DMS53 (cell line): Measurements from ENCODE around the gene VSX1.

ENCODE experiments used
- DNase-seq: peaks from one replicate; lab custom pipeline; 2025; lab: John Stamatoyannopoulos, UW

The VSX1 gene

GRCh38 chr20:25087186-25087929 lies 5.4 kb upstream of the VSX1 start:
- DNase-seq, result no peak

GRCh38 chr20:25085756-25086495 lies 4.0 kb upstream of the VSX1 start:
- DNase-seq, result peak; percentile 14

- peak; percentile 67 for DNase-seq
Measured at GRCh38 chr20:25084626-25085187, 2.8 kb upstream of the VSX1 start.

GRCh38 chr20:25083773-25084625 lies 2.1 kb upstream of the VSX1 start:
- DNase-seq, result peak; percentile 82

GRCh38 chr20:25083141-25083772 lies 1.3 kb upstream of the VSX1 start:
- peak; percentile 40 for DNase-seq

GRCh38 chr20:25082498-25082873 lies 545 bp upstream of the VSX1 start:
- peak; percentile 48 for DNase-seq

- no peak for DNase-seq
Measured at GRCh38 chr20:25081065-25081729, 744 bp downstream of the VSX1 start.

GRCh38 chr20:25079171-25079570 lies 2.8 kb downstream of the VSX1 start:
- DNase-seq, result no peak

- DNase-seq, result no peak
Measured at GRCh38 chr20:25078662-25079061, 3.3 kb downstream of the VSX1 start.

- DNase-seq, result peak; percentile 70
Measured at GRCh38 chr20:25077610-25078169, 4.3 kb downstream of the VSX1 start.

- peak; percentile 91 for DNase-seq
Measured at GRCh38 chr20:25076731-25077609, 5.0 kb downstream of the VSX1 start.

GRCh38 chr20:25076201-25076600 lies 5.7 kb downstream of the VSX1 start:
- DNase-seq, result peak; percentile 52

GRCh38 chr20:25073544-25073943 lies 8.4 kb downstream of the VSX1 start:
- DNase-seq, result no peak

GRCh38 chr20:25072226-25072811 lies 9.6 kb downstream of the VSX1 start:
- no peak for DNase-seq

- no peak for DNase-seq
Measured at GRCh38 chr20:25071734-25072133, 10.2 kb downstream of the VSX1 start.

GRCh38 chr20:25070821-25071473 lies 11.0 kb downstream of the VSX1 start:
- no peak for DNase-seq

GRCh38 chr20:25067102-25067987 lies 14.6 kb downstream of the VSX1 start:
- DNase-seq, result no peak

GRCh38 chr20:25066386-25066785 lies 15.6 kb downstream of the VSX1 start:
- DNase-seq, result peak; percentile 83
